Muscle of back (tissue), 11 donors: ENCODE data around the gene KCNMB2. TPM values are rescaled to one million over a fixed set of nuclear protein-coding genes. Genes with fewer than 3 reads are reported as not detected.
"Not testable (repeated sequence)": the region's sequence is repeated elsewhere in the genome, so short reads cannot be mapped to it uniquely, and the experiment has no call there.

Experiments used
- DNase-seq, 3 donors: peaks; one replicate each; pipeline versions ENCODE4 v3.0.0 to v3.0.0-alpha.2; 2013
- polyA plus RNA-seq, 10 donors: library from polyadenylated mRNA; unstranded; fragments of 120-200 nt; gene quantifications; one replicate each; pipeline ENCODE4 v1.2.1, GENCODE V29; 2013; ENCODE audit not compliant: insufficient read length in 10 of 10

The KCNMB2 gene
- polyA plus RNA-seq, 10 donors, result 11.5 to 29.9 (median 16.9) TPM

- no peak for DNase-seq
Measured at GRCh38 chr3:178518660-178519396, 17.4 kb upstream of the KCNMB2 start.

- no peak for DNase-seq
Measured at GRCh38 chr3:178519701-178520100, 16.5 kb upstream of the KCNMB2 start.

DNA sequence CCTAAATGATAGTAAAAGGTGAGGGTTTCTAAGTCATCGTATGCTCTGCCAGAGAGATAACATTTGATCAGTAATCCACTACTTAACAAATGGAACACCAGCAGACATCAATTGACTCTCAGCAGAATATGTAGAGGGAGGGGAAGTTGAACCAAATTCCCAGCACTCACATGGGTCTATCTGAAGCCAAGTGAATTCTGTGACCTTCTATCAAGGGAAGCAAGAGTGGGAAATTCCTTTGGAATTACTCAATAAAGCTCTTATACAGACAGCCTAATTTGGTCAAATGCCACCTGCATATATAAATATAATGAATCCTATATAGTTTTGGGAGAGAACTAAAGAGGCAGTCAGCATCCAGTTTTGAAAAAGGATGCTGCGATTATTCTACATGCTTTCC, 15.8 kb upstream of the KCNMB2 start:
- DNase-seq, result no peak

DNA sequence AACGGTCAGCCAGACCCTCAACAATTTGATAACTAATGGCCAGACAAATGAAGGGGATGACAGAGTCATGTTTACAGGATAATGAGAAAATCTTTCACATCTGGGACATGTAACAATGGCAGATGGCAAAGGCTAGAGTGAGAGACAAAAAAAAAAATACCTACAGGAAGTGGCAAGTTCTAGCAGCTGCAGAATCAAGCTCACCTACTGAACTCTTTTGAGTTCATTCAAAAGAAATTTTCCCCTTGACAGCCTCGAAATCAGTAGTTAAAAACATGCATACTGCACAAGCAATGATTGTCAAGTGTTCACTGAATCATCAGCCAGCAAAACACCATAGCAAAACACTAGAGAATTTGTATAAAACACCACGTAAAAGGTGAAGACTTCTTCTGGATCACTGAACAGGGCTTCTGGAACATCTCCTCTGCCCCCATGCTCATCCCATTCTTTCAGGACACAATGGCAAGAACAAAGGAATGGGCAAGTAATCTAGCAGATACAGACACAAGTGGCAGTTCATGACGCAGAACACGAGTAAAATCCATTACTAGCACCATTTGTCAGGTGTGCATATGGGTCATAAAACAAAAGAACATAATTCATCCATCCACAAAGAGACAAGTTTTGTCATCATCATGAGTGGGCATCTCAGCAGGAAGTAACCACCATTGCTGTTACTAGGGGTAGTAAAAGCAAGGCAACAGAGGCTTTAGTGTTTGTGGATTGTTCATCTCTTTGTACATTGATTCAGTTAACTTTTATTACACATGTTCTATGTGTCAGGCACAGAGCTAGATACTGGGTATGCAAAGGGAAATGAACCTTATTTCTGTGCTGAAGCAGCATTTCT, 13.8 kb upstream of the KCNMB2 start:
- no peak for DNase-seq

DNA sequence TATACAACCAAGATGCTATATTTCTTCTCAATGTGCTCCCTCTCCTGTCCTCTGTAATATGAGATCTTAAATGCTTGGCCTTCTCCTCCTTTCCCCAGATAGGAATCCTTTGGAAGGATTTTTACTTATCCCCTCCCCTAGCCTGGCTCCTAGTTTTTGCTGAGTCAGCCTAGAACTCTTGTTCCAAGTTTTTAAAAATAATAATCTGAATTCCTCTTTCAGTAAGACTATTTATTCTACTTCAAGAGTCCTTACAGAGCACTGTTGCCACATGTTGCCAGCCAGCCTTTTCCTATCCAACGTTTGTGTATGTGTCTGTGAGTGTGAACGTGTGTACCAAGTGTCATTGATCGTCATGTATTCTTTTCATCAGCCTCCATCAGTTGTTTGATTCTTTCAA, 11.0 kb upstream of the KCNMB2 start:
- DNase-seq, result peak in 2 of 3 donors; percentile 22 to 66

GRCh38 chr3:178526291-178526690, 9.9 kb upstream of the KCNMB2 start:
- peak; percentile 75 to 92 (median 78) for DNase-seq

- peak; percentile 32 to 79 (median 44) for DNase-seq
Measured at GRCh38 chr3:178527981-178528380, 8.3 kb upstream of the KCNMB2 start.

DNA sequence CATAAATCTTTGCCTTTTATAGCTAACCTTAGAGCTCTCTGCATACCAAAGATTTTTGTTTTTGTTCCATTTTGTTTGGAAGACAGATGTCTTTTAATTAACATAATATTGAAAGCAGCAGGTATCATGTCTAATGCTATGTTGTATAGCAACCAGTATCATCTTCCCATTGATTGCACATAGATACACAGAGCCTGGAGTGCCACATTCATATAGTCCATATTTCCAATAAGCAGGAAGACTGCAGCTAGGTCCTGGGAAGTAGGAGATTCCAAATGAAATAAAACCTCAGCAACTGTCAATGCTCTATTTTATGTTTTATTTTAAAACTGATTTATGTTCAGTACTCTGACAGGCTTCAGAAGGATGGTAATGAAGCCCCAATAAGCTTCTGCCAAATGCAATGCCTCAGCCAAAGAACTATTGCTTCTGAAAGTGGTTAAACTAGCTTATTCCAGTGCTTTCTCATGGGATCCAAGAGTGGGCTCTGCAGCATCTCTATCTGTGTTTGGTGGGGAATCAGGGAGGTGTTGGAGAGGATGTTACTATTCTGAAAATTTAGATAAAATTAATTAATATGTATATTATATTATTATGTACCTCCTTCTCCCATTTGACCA, 6.5 kb upstream of the KCNMB2 start:
- no peak for DNase-seq

DNA sequence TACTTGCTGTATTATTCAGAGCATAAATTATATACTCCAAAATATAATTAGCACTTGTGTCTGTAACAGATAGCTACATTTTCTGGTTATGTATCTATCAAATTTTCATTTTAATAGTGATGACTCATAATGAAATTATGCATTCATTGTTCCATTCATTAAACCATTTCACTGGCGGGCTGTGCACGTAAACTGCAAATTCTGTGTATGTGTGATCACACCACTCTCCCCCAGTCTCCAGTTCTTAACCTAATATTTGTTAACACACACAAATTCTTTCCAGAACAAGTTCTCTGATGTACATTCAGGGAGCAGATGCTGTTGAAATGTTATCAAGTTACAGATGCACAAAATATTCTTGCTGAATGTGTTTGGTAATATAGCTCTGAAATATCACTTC, 3.8 kb upstream of the KCNMB2 start:
- DNase-seq, result peak; percentile 27 to 67 (median 39)

DNA sequence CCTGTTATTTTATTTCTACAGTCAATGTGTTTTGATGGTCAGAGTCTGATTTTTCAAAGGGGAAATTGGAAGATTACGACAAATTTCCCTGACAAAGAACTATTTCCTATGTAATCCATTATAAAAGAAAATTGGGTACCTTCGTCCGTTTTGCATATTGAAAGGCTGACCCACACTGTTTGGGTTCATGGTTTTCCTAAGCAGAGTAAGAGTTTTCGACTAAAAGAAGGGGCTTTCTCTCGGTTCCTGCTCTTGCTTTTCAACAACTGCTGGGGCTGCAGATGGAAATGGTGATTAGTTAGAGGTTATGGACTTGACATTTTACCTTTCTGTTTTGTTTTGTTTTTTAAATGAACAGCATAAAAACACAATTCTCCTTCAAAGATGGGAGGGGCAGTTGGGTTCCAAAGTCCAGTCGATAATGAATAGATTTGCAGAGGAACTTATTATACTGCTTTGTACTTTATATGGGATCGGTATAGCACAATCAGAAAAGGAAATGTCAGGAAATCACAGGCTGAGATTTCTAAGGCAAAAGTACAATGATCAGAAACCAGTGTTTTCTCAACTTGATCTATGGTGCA, 978 bp downstream of the KCNMB2 start:
- DNase-seq, result peak in 1 of 3 donors; percentile 56

- DNase-seq, result peak in 1 of 3 donors; percentile 66
Measured at GRCh38 chr3:178538056-178538455, 1.8 kb downstream of the KCNMB2 start.

- no peak for DNase-seq
Measured at GRCh38 chr3:178540184-178540583, 3.9 kb downstream of the KCNMB2 start.

DNA sequence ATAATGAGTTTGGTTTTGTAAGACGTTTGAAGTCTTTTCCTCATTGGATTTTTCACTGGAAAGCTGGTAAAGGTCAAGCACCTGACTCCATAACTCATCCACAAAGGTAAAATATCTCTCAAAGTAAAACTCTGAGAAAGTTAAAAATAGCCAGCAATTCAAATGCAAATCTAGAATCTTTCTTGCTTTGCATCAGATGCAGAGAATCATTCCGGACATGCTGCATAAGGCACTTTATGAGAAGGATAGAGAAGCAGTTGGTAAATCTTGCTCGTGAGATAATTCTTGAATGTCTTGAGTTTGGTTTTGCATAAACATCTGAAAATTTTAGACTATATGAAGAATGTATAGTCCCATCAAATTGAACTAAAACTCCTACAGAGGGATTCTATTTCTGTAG, 9.1 kb downstream of the KCNMB2 start:
- DNase-seq, result no peak

DNA sequence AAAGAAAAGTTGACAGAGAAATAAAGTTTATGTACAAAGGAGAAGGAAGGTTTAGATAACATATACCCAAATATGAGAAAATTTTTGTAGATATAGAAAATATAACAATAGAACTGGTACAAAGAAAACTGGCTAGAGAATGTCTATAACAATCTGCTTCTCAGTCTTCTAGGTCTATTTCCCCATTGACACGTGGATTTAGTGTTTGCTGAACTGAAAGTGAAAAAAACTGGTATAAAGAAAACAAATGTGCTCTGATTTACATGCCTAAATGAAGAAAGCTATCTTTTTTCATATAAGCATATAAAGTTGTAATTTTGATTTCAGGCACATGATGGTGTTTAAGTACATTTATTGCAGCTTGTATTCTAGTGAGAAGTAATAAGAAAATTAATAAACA, 9.8 kb downstream of the KCNMB2 start:
- no peak for DNase-seq

GRCh38 chr3:178549426-178549825, 13.2 kb downstream of the KCNMB2 start:
- DNase-seq, result not testable (repeated sequence)

- DNase-seq, result peak in 1 of 3 donors; percentile 41
Measured at GRCh38 chr3:178551916-178552321, 15.7 kb downstream of the KCNMB2 start.

DNA sequence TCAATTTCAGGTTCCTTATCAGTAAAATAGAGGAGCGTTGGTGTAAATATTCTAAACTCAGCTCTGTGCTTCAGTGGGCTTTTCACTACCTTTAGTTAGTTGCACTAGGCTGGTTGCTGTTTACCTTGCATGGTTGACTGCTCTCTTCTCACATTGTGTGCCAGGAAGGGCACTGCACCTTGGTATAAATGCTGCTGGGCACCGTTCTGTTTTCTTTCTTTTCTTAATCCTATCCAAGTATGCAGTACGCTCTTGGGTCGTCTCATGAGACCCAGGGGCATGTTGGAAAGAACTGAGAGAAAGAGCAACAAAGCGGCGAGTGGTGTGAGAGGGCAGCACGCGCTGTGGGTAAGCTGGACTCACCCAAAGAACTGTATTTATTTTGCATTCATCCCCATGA, 22.4 kb downstream of the KCNMB2 start:
- no peak for DNase-seq

DNA sequence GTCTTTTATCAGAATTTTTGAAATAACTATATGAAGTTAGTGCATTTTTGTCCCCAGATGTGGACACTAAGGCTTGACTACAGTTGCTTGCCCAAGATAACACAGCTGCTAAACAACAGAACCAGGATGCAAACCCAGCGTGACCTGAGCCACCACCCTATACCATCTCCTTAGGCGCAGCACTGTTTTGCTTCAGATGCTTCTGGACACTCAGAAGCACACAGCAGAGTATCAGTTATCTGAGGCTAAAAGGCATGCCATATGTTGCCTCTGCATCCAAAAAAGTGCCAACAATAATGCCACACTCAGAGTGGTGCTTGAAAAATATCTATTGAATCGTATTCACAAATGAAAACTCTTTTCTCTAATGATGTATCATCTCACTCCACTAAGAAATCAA, 24.5 kb downstream of the KCNMB2 start:
- no peak for DNase-seq

DNA sequence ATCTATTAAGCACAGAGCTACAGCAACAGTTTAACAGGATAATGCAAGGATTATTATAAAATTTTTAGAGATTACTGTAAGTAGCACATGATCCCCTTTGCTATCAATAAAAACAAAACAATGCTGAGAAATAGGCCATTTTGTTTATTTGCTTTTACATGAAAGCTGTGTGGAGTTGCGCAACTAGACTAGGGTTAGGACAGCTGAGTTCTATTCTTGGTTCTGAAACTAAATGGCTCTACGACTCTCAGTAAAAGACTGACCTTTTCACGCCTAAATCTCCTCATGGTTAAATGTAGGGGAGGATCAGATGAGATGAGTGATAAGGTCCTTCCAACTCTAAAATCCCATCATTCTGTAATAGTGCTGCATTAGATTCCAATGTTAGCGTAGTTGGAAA, 25.0 kb downstream of the KCNMB2 start:
- DNase-seq, result no peak

DNA sequence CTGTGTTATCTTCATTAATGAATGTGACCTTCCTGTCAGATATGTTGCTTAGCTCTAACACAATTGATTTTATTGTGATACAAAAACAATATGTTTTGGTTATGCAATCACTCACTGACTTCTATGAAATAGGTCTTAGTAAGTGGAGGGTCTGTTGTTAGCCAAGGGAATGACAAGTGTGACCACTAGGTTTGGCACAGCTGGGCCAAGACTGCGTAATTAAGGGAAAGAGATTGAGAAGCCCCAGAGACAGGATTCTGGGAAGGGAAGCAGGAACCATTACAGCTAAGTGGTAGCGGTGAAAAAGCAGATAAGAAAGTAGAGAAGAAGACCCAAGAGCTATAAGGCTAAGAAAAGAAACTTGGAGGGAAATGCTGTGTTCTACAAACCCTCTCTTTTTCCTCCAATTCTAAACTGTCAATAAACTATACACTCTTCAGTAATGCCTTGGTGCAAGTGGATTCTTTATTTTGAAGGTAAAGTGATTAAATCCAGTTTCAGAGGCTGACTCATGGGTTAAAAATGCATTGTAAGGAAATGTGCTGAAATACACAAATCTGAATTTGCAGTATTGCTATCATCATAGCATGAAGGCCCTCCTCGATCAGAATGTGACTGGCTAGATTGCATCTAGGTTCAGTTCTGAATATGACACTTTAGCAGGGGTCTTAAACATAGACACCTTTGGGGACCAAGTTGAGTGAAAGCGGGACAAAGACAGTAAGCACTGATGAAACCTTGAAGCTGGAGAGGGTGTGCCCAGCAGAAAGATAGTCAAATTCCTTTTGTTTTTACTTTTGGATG, 26.1 kb downstream of the KCNMB2 start:
- peak in 1 of 3 donors; percentile 53 for DNase-seq

DNA sequence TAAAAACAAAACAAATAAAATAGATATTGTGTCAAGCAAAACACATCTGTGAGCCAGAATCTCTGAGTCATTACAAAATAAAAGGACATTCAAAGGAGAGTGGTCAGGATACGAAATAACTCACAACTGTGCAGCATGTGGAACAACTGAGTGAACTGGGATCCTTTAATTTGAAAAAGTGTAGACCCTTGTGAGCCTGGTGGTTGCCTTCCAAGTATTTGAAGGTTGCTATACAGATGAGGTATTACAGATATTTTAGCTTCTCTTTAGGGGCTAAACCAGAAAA, 26.7 kb downstream of the KCNMB2 start:
- no peak for DNase-seq

GRCh38 chr3:178567611-178568010, 31.4 kb downstream of the KCNMB2 start:
- no peak for DNase-seq
